ENCODE data around the gene LCMT1.
"Not testable (repeated sequence)": the region's sequence is repeated elsewhere in the genome, so short reads cannot be mapped to it uniquely, and the experiment has no call there.

The LCMT1 gene

GRCh38 chr16:25111403-25112166 is at the start of gene LCMT1:
Gene LCMT1, plus strand, starts transcription at chr16:25111742. Its CDS starts 142 bp downstream, at chr16:25111884.
- DNase-seq (ENCODE audit: extremely low read depth in 1 of 2, low read depth in 1 of 2): peak; percentile 74 to 77

DNA sequence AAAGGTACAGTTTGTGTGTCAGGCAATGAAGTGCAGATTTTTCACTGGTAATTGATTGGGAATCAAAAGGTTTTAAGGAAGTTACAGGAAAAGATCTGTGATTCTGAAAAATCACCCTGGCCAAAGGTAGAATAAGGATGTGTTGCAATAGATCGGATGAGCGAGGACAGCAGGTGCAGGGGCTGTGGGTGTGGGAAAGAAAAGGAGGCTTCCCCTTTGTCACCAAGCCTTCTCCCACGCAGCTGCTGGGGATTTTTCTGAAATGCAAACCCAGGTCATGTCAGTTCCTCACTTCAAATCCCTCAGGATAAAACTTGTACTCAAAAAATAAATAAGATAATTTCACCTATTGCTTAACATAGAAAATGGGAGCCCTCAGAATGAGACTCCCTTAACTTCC is 48.4 kb upstream of the LCMT1 start:
- DNase-seq (ENCODE audit: extremely low read depth in 1 of 2, low read depth in 1 of 2): no peak

- no peak for DNase-seq (ENCODE audit: extremely low read depth in 1 of 2, low read depth in 1 of 2)
Measured at GRCh38 chr16:25063865-25064264, 47.7 kb upstream of the LCMT1 start.

GRCh38 chr16:25064281-25064680 is 47.3 kb upstream of the LCMT1 start:
- not testable (repeated sequence) for DNase-seq (ENCODE audit: extremely low read depth in 1 of 2, low read depth in 1 of 2)

DNA sequence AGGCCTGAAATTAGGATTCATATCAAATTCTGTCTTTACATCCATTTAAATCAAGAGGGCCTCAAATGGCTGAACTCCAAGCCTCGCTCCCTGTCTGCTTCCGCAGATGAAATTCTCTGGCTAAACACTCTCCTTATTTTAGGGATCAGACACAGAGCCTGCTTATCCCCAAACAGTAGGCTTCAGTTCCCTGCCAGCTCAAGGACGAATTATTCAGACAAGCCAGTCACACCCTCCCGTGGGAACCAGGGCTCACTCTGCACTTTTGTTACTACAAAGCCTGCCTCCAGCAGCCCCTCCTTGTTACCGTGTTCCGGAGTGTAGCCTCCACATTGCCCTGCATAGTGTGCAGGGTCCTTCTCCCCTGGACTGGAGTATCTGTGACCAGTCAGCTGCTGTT is 46.6 kb upstream of the LCMT1 start:
- DNase-seq (ENCODE audit: extremely low read depth in 1 of 2, low read depth in 1 of 2): no peak

- DNase-seq (ENCODE audit: extremely low read depth in 1 of 2, low read depth in 1 of 2): no peak
Measured at GRCh38 chr16:25065899-25066298, 45.6 kb upstream of the LCMT1 start.

- no peak for DNase-seq (ENCODE audit: extremely low read depth in 1 of 2, low read depth in 1 of 2)
Measured at GRCh38 chr16:25066426-25066746, 45.2 kb upstream of the LCMT1 start.

- DNase-seq (ENCODE audit: extremely low read depth in 1 of 2, low read depth in 1 of 2): peak; percentile 33 to 79
Measured at GRCh38 chr16:25066747-25067631, 44.6 kb upstream of the LCMT1 start.

DNA sequence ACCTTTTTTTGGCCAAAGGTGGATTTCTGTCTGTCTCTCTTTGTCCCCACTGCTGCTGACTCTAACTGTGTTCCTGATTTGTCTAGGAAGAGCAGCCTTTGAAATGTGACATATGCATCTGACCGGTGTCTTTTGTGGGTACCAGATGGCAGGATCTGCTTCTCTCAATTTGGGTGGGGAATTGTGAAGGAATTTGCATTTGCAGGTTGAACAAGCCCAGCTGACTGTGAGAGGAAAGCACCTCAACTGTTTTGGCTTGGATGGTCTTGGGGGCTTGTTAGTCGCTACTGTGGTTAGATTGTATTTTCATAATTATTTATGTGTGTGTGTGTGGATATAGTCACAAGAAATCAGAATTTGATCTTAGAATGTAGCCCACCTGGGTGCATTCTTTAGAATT is 37.7 kb upstream of the LCMT1 start:
- no peak for DNase-seq (ENCODE audit: extremely low read depth in 1 of 2, low read depth in 1 of 2)

- DNase-seq (ENCODE audit: extremely low read depth in 1 of 2, low read depth in 1 of 2): no peak
Measured at GRCh38 chr16:25078386-25078978, 33.1 kb upstream of the LCMT1 start.

DNA sequence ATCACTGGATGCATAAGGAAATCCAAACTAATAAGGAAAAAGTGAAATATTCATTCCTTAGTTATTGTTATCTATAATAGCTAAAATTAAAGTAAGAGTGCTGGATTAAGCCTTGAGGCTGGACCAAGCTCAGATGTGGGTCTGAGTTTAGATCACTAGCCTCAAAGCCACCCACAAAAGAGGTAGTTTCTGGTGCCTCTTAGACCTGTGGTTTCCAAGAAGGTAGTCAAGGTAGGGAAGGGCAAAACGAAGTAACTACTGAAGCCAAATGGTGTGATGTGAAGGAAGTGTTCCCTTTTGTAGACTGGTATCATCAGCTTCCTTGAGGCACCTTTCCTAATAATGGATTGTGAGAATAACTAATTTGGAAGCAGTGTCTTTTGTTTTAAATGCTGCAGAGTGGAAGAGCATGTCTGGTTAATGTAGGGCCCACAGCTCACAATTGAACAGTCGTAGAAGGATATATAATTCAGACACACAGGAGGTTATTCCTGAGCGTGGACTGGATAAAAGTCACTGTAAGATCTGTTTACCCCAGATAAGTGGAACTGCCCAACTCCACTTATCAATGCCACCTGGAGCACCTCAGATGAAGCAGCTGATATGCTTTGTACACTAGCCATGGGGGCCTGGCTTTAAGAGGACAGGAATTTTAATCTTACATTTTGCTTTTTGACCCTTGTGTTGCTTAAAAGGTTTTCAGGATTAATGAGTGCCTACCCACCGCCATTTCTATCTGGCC is 31.7 kb upstream of the LCMT1 start:
- DNase-seq (ENCODE audit: extremely low read depth in 1 of 2, low read depth in 1 of 2): no peak

DNA sequence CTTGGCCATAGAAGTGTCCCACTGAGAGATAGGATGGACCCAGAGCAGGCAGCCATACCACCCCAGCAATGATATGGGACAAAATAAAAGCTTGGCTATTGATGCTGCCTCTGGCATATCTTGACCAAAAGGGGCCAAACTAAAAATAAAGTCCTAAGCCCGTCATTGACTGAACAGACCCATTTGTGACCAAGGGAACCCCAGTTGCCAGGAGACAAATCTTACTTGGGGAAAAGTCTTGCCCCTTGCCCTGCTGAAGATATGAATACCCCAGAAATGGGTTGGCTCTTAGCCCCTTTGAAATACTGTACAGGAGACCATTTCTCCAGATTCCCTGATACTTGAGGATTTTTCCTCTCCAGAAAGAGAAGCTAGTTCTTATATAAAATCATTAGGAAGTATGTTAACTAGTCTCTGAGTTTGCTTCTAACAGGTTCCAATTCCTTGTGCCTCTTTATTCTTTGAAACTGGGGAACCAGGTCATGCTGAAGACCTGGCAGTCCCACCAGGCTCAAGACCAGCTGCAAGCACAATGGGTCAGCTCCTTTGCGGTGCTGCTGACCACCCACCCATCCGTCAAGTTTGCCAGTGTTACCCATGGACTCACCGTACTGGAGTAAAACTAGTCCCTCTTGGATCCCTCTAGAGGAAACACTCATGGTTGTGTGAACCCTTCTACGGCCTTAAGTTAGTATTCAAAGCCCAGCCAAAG is 31.0 kb upstream of the LCMT1 start:
- no peak for DNase-seq (ENCODE audit: extremely low read depth in 1 of 2, low read depth in 1 of 2)

DNA sequence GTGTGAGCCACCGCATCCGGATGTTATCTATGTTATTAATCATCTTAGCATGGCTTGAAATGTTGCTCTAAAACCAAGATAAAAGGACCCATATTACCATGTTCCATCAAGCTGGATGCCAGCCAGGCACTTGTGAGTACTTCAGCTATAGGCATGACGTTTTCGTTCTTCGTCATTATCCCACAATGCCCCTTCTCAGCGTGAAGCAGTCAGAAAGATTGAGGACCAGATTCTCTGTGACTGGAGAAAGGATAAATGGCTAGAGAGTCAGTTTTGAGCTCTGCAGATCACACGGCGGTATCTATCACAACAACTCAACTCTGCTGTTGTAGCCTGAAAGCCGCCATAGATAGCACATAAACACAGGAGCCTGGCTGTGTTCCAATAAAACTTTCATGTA is 29.8 kb upstream of the LCMT1 start:
- DNase-seq (ENCODE audit: extremely low read depth in 1 of 2, low read depth in 1 of 2): no peak

GRCh38 chr16:25083065-25083464 is 28.5 kb upstream of the LCMT1 start:
- no peak for DNase-seq (ENCODE audit: extremely low read depth in 1 of 2, low read depth in 1 of 2)

- DNase-seq (ENCODE audit: extremely low read depth in 1 of 2, low read depth in 1 of 2): no peak
Measured at GRCh38 chr16:25083701-25084100, 27.8 kb upstream of the LCMT1 start.

DNA sequence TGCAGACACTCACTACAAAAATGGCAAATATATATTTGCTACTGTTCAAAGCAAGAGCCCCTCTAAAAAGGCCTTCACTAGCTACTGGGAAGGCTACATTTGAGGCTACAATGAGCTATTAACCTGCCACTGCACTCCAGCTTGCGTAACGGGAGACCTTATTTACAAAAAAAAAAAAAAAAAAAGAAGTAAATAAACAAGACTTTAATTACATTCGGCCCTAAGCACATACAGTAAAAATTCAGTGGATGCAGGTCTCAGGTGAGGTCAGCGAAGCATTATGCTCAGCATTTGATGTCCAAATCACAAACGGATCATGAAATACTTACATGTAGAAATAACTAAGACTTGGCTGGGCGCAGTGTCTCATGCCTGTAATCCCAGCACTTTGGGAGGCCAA is 26.7 kb upstream of the LCMT1 start:
- no peak for DNase-seq (ENCODE audit: extremely low read depth in 1 of 2, low read depth in 1 of 2)

DNA sequence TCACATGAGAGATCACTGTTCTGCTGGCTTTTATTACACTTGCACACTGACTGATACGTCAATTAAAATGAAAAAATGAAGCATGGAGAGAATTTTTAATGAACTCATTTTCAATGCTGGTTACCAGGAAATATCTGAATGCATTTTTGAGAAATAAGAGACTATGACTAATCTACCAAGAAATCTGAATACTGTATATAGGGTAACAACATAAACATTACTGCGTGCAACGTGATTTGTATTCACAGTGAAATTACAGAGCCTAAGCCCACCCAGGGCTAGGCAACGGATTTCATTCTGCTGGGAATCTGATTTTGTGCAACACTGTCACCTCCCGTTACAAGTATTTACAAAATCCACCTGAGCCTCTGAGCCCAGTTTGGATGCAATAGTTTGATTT is 23.8 kb upstream of the LCMT1 start:
- no peak for DNase-seq (ENCODE audit: extremely low read depth in 1 of 2, low read depth in 1 of 2)

GRCh38 chr16:25089351-25089750 is 22.2 kb upstream of the LCMT1 start:
- DNase-seq (ENCODE audit: extremely low read depth in 1 of 2, low read depth in 1 of 2): no peak

DNA sequence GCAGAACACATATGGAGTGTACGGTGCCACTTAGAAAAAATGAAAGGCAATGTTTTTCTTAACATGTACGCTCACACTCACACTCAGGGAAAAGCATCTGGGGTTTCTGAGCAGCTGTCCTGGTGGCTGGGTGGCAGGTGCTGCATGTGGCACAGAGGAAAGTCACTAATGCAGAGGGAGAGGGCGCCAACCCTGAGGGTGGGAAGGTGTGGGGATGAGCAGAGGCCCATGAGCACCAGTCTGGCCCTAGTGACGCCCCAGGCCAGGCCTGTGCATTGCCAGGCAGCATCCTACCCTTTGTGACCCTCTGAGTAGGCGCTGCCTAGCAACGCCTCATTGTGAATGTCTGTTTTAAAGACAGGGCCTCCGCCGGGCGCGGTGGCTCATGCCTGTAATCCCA is 19.1 kb upstream of the LCMT1 start:
- DNase-seq (ENCODE audit: extremely low read depth in 1 of 2, low read depth in 1 of 2): no peak

- DNase-seq (ENCODE audit: extremely low read depth in 1 of 2, low read depth in 1 of 2): no peak
Measured at GRCh38 chr16:25093208-25094061, 18.1 kb upstream of the LCMT1 start.
